BLaER1 (cell line): ENCODE data around the gene PAPOLA.

Experiments used
- H3K27ac ChIP-seq: shearing (Covaris generic); formaldehyde crosslinking; 2 replicates; pipeline ENCODE4 v1.8.1; 2022
- H3K27me3 ChIP-seq: shearing (Covaris generic); formaldehyde crosslinking; 2 replicates; pipeline ENCODE4 v1.8.1; 2022
- H3K36me3 ChIP-seq: shearing (Covaris generic); formaldehyde crosslinking; 2 replicates; pipeline ENCODE4 v1.8.1; 2022
- H3K4me1 ChIP-seq: shearing (Covaris generic); formaldehyde crosslinking; 2 replicates; pipeline ENCODE4 v1.8.1; 2022
- H3K4me2 ChIP-seq: shearing (Covaris generic); formaldehyde crosslinking; 2 replicates; pipeline ENCODE4 v1.8.1; 2022
- H3K4me3 ChIP-seq: shearing (Covaris generic); formaldehyde crosslinking; 2 replicates; pipeline ENCODE4 v1.8.1; 2022
- H3K9ac ChIP-seq: shearing (Covaris generic); formaldehyde crosslinking; 2 replicates; pipeline ENCODE4 v1.8.1; 2022
- H3K9me3 ChIP-seq: shearing (Covaris generic); formaldehyde crosslinking; 2 replicates; pipeline ENCODE4 v1.8.1; 2022
- H4K20me1 ChIP-seq: shearing (Covaris generic); formaldehyde crosslinking; 2 replicates; pipeline ENCODE4 v1.8.1; 2022
- Cebpa-rat ChIP-seq: shearing (Covaris generic); IDR thresholded peaks from 2 replicates; pipeline ENCODE4 v1.8.1; 2022

The PAPOLA gene

DNA sequence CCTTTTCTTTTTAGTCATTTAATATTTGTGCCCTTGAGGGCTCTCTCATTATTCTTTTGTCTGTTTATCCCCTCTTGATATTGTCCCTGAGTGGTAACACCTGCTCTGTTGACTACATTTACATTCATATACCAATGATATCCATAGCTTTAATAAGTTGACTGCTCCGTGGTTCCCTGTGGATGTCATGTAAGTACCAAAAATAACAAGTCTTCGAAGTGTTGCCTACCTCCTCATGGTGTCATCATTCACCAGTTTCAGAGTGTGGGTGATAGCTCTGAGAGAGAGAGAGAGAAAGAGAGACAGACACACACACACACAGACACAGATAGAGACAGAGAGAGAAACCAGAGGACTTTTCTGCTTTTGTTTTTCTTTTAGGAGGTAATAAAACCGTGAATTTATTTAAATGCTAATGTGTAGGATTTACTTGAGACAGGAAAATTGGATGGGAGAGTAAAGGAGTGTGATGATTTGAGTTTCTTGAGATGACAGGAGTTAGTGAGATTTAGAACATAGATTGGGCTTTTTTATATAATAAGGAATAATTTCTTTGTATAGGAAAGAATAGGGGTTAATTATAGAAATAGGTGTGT, 52.2 kb downstream of the PAPOLA start:
- Histone ChIP-seq H3K27me3 (no peaks in the 10 kb centered on the region), H3K36me3 (peaks cover 86% of the 10 kb centered on the region), H3K4me3 (no peak overlapping the region), H4K20me1 (0 out of 2 replicates have a peak, but pooled peaks cover 11% of the 10 kb centered on the region), H3K27ac (no peak overlapping the region), H3K4me1 (no peaks in the 10 kb centered on the region), H3K9me3 (no peaks in the 10 kb centered on the region), H3K4me2 (no peak overlapping the region), H3K9ac (no peak overlapping the region)
- no peak for TF ChIP-seq Cebpa-rat

- no peaks in the 10 kb centered on the region for H3K27me3 ChIP-seq
- H3K9me3 ChIP-seq = no peaks in the 10 kb centered on the region
- no peak overlapping the region for H3K27ac ChIP-seq
- H3K36me3 ChIP-seq = peaks cover 80% of the 10 kb centered on the region
- H3K4me3 ChIP-seq = no peak overlapping the region
- TF ChIP-seq Cebpa-rat = no peak
- no peaks in the 10 kb centered on the region for H3K4me1 ChIP-seq
- 0 out of 2 replicates have a peak, but pooled peaks cover 13% of the 10 kb centered on the region for H4K20me1 ChIP-seq
- no peak overlapping the region for H3K4me2 ChIP-seq
- H3K9ac ChIP-seq = no peak overlapping the region
These were observed 57.4 kb downstream of the PAPOLA start for GRCh38 chr14:96559571-96559970.

- Histone ChIP-seq H3K9me3 (no peaks in the 10 kb centered on the region), H3K4me2 (no peak overlapping the region), H3K27ac (no peak overlapping the region), H3K4me1 (no peaks in the 10 kb centered on the region), H3K36me3 (peaks cover 71% of the 10 kb centered on the region), H3K4me3 (no peak overlapping the region), H3K27me3 (no peaks in the 10 kb centered on the region), H3K9ac (no peak overlapping the region), H4K20me1 (peaks cover 20% of the 10 kb centered on the region; the same call in 1 of the 2 replicates)
- no peak for TF ChIP-seq Cebpa-rat
These were observed 62.2 kb downstream of the PAPOLA start for GRCh38 chr14:96564389-96564788.

GRCh38 chr14:96565811-96566210, 63.6 kb downstream of the PAPOLA start:
- Histone ChIP-seq H3K9ac (no peak overlapping the region), H4K20me1 (peaks cover 20% of the 10 kb centered on the region; the same call in 1 of the 2 replicates), H3K27me3 (no peaks in the 10 kb centered on the region), H3K27ac (no peak overlapping the region), H3K4me2 (no peak overlapping the region), H3K9me3 (no peaks in the 10 kb centered on the region), H3K36me3 (peaks cover 68% of the 10 kb centered on the region), H3K4me3 (no peak overlapping the region), H3K4me1 (no peaks in the 10 kb centered on the region)
- no peak for TF ChIP-seq Cebpa-rat

- no peaks in the 10 kb centered on the region for H3K4me1 ChIP-seq
- H3K27ac ChIP-seq = no peak overlapping the region
- no peak overlapping the region for H3K9ac ChIP-seq
- peaks cover 64% of the 10 kb centered on the region for H3K36me3 ChIP-seq
- peaks cover 15% of the 10 kb centered on the region; the same call in 1 of the 2 replicates for H4K20me1 ChIP-seq
- H3K27me3 ChIP-seq = no peaks in the 10 kb centered on the region
- no peak for TF ChIP-seq Cebpa-rat
- no peak overlapping the region for H3K4me3 ChIP-seq
- no peak overlapping the region for H3K4me2 ChIP-seq
- H3K9me3 ChIP-seq = no peaks in the 10 kb centered on the region
These were observed 65.2 kb downstream of the PAPOLA start for GRCh38 chr14:96567289-96567899.

DNA sequence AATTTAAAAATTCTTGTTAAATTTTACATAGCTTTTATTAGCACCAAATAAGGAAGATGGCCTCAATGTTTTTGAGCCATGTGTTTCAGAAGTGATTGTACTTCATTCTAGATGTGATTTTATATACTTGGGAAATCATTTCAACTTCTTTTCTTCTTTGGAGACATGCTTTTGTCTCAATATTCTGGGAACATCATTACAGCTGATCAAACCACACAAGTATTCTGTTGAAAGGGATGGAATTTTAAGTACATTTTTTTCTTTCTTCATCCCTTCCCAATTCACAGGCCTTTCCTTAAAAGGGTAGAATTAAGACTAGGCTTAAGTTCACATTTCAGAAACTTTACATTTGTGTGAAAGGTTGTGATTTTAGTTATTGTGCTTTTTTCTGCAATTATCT, 66.4 kb downstream of the PAPOLA start:
- no peak overlapping the region for H3K9ac ChIP-seq
- no peak overlapping the region for H3K4me3 ChIP-seq
- no peaks in the 10 kb centered on the region for H3K27me3 ChIP-seq
- peaks cover 15% of the 10 kb centered on the region; the same call in 1 of the 2 replicates for H4K20me1 ChIP-seq
- no peaks in the 10 kb centered on the region for H3K9me3 ChIP-seq
- peaks cover 64% of the 10 kb centered on the region for H3K36me3 ChIP-seq
- H3K4me1 ChIP-seq = no peaks in the 10 kb centered on the region
- no peak for TF ChIP-seq Cebpa-rat
- no peak overlapping the region for H3K4me2 ChIP-seq
- H3K27ac ChIP-seq = no peak overlapping the region

DNA sequence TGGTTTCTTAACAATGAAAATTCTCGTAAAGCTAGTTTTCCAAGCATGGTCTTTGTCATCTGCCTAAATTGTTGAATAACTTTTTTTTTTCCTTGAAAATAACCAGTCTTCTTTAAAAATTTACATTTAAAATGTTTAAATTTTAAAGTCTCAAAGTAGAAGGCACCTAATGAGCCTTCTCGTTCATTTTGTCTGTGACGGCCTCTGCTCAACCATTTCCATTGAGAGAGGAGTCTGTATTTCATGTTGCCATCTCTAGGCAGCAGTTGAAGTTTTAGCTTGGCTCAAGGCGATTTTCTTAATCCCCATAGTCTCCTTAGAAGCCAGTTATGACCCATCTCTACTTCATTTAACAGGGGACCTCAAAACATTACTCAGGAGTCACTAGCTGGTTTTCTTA, 69.1 kb downstream of the PAPOLA start:
- Histone ChIP-seq H3K4me2 (no peak overlapping the region), H3K9me3 (no peaks in the 10 kb centered on the region), H3K4me3 (no peak overlapping the region), H3K27ac (no peak overlapping the region), H3K9ac (no peak overlapping the region), H4K20me1 (peaks cover 13% of the 10 kb centered on the region; the same call in 1 of the 2 replicates), H3K4me1 (peaks cover 23% of the 10 kb centered on the region), H3K36me3 (peaks cover 51% of the 10 kb centered on the region), H3K27me3 (no peaks in the 10 kb centered on the region)
- no peak for TF ChIP-seq Cebpa-rat

DNA sequence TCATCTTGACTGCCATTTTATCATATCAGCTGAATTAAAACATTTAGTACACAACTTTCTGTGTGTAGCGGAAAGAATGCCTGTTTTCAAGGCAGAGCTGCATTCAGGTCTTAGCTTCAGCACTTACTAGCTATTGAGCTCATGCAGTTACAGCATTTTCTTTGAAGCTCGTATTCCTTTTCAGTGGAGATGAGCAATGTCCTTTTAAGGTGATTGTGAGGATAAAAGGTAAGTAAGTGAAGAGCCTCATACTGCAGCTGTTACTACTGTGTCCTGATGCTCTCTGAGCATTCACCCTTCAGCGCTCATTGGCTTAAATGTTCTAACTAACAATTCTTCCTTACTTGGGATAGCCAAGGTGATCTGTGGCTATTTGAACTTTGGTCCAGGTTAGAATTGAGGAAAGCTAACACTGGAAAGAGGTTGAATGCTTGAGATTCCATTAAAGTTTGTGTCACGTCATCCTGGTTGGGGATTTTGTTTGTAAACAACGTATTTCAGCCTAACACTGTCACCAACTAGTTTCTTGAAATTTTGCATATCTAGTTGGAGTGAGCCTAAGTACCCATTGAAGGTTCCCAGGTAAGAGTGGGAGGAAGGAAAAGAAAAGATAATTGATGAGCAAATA, 71.4 kb downstream of the PAPOLA start:
- Histone ChIP-seq H3K4me2 (no peak overlapping the region), H3K4me1 (peaks cover 30% of the 10 kb centered on the region), H3K9ac (no peak overlapping the region), H3K27me3 (no peaks in the 10 kb centered on the region), H3K9me3 (no peaks in the 10 kb centered on the region), H3K27ac (no peak overlapping the region), H3K4me3 (no peak overlapping the region), H3K36me3 (peaks cover 40% of the 10 kb centered on the region), H4K20me1 (no peaks in the 10 kb centered on the region)
- TF ChIP-seq Cebpa-rat = no peak

GRCh38 chr14:96574171-96574632, 72.0 kb downstream of the PAPOLA start:
- TF ChIP-seq Cebpa-rat = no peak
- Histone ChIP-seq H3K36me3 (peaks cover 34% of the 10 kb centered on the region), H4K20me1 (no peaks in the 10 kb centered on the region), H3K27me3 (no peaks in the 10 kb centered on the region), H3K9me3 (no peaks in the 10 kb centered on the region), H3K4me1 (peaks cover 30% of the 10 kb centered on the region), H3K27ac (no peak overlapping the region), H3K4me3 (no peak overlapping the region), H3K4me2 (no peak overlapping the region), H3K9ac (no peak overlapping the region)
